Prostate gland (tissue), 2 donors: ENCODE data around the gene TCP1. TPM values are rescaled to one million over a fixed set of nuclear protein-coding genes. Genes with fewer than 3 reads are reported as not detected.

ENCODE experiments used
- DNase-seq: peaks from one replicate; pipeline ENCODE4 v3.0.0-alpha.2; 2019; ENCODE audit warnings: low spot score
- H3K27ac ChIP-seq, 2 donors: fragments of 200-600 bp; sonication (generic); 2 replicates each; pipeline ENCODE4 v1.5.1; 2017 to 2019
- H3K27me3 ChIP-seq: fragments of 200-600 bp; sonication (generic); replicated peaks from 2 replicates; pipeline ENCODE4 v1.5.1; 2019; ENCODE audit not compliant: insufficient read depth
- H3K36me3 ChIP-seq, 2 donors: fragments of 200-600 bp; sonication (generic); 1 replicate in 1 of 2; 2 replicates in 1 of 2; pipeline versions ENCODE4 v1.5.1 to v1.8.1; 2017 to 2019
- H3K4me1 ChIP-seq: fragments of 200-600 bp; sonication (generic); replicated peaks from 2 replicates; pipeline ENCODE4 v1.5.1; 2019
- H3K4me3 ChIP-seq, 2 donors: fragments of 200-600 bp; sonication (generic); 2 replicates each; pipeline ENCODE4 v1.5.1; 2017 to 2019
- H3K9me3 ChIP-seq: fragments of 200-600 bp; sonication (generic); 2 replicates; pipeline ENCODE4 v1.5.1; 2017
- CTCF ChIP-seq, 4 experiments: fragments of 200-600 bp in 2 of 4; fragments of 450-650 bp in 2 of 4; sonication (generic) in 2 of 4; IDR thresholded peaks; 1 replicate in 3 of 4; 2 replicates in 1 of 4; pipeline ENCODE4 v1.5.1; 2016 to 2019; ENCODE audit warnings: antibody characterized with exemption in 4 of 4, mild to moderate bottlenecking in 2 of 4, moderate library complexity in 2 of 4
- POLR2A ChIP-seq: fragments of 450-650 bp; IDR thresholded peaks from one replicate; pipeline ENCODE4 v1.6.1; 2016; ENCODE audit warnings: antibody characterized with exemption, mild to moderate bottlenecking
- POLR2AphosphoS5 ChIP-seq: sonication (generic); formaldehyde crosslinking; IDR thresholded peaks from one replicate; pipeline ENCODE4 v1.6.1; 2017; ENCODE audit warnings: antibody characterized with exemption
- WGBS: methylation state at CpG from one replicate; pipeline ENCODE4 v1.1.5; 2018; 5-methylcytosine and 5-hydroxymethylcytosine counted together
- intact Hi-C: fragments of 100-400 bp; cut with DNase I; formaldehyde crosslinking; loops from one replicate; pipeline ENCODE4 v1.14.2; 2022
- total RNA-seq, 2 donors: library from RNA; depleted of rRNA; stranded (reverse); fragments of >200 nt; gene quantifications; one replicate each; pipeline ENCODE4 v1.1.0, GENCODE V29; 2016

TCP1 gene
- total RNA-seq, 2 donors from 2014 or later = 145 to 187 TPM

GRCh38 chr6:159761129-159761872, 28.1 kb downstream of the TCP1 start:
- peak overlapping the region; percentile 98 to 99 for H3K27ac ChIP-seq
- no peaks in the 10 kb centered on the region for H3K27me3 ChIP-seq
- 4% methylated on average over 45 of the region's 45 CpGs for WGBS
- TF ChIP-seq POLR2AphosphoS5 (no peak), CTCF (IDR thresholded peaks at IDR 0.05) (no peak), POLR2A (no peak)
- no peaks in the 10 kb centered on the region for H3K4me1 ChIP-seq
- no peaks in the 10 kb centered on the region for H3K36me3 ChIP-seq
- peak overlapping the region; percentile 66 to 88 for H3K4me3 ChIP-seq
- H3K9me3 ChIP-seq = no peaks in the 10 kb centered on the region
- peak; percentile 26 for DNase-seq
- intact Hi-C loops = loop anchor here (1.0 to 2.0 kb wide), 2 partner anchors 29 to 68 kb away; partner anchors contain the start of genes MRPL18 and SOD2

- no peaks in the 10 kb centered on the region for H3K4me1 ChIP-seq
- DNase-seq = no peak
- no peaks in the 10 kb centered on the region for H3K27me3 ChIP-seq
- no peak overlapping the region for H3K4me3 ChIP-seq
- TF ChIP-seq CTCF (IDR thresholded peaks at IDR 0.05) (no peak), POLR2A (no peak), POLR2AphosphoS5 (no peak)
- 59% methylated on average over 3 of the region's 3 CpGs for WGBS
- H3K36me3 ChIP-seq = no peaks in the 10 kb centered on the region
- intact Hi-C loops = loop anchor here (1.0 to 2.0 kb wide), 2 partner anchors 30 to 68 kb away; partner anchors contain the start of genes MRPL18 and SOD2
- H3K9me3 ChIP-seq = no peaks in the 10 kb centered on the region
- H3K27ac ChIP-seq = peak overlapping the region in 1 of 2 donors; percentile 99
These were observed 28.8 kb downstream of the TCP1 start for GRCh38 chr6:159760602-159761057.

- no peaks in the 10 kb centered on the region for H3K27me3 ChIP-seq
- 73% methylated on average over 2 of the region's 2 CpGs for WGBS
- no peak overlapping the region for H3K4me3 ChIP-seq
- peaks cover 3% of the 10 kb centered on the region for H3K4me1 ChIP-seq
- no peak for TF ChIP-seq CTCF (IDR thresholded peaks at IDR 0.05)
- TF ChIP-seq POLR2A = no peak
- no peak for TF ChIP-seq POLR2AphosphoS5
- peak overlapping the region in 1 of 2 donors; percentile 99 for H3K27ac ChIP-seq
- H3K9me3 ChIP-seq = no peaks in the 10 kb centered on the region
- intact Hi-C loops = loop anchor here (2.0 kb wide), 1 partner anchor 67 kb away; the partner anchor contains the start of gene SOD2
- H3K36me3 ChIP-seq = no peaks in the 10 kb centered on the region
- DNase-seq = no peak
These were observed 29.8 kb downstream of the TCP1 start for GRCh38 chr6:159759645-159760044.

GRCh38 chr6:159758031-159759001, 31.1 kb downstream of the TCP1 start:
- TF ChIP-seq POLR2A (no peak), CTCF (IDR thresholded peaks at IDR 0.05) (no peak)
- Histone ChIP-seq H3K4me3 (no peak overlapping the region), H3K9me3 (no peaks in the 10 kb centered on the region), H3K27me3 (no peaks in the 10 kb centered on the region), H3K36me3 (no peaks in the 10 kb centered on the region), H3K27ac (no peak overlapping the region), H3K4me1 (peaks cover 3% of the 10 kb centered on the region)
- 90% methylated on average over 7 of the region's 7 CpGs for WGBS
- DNase-seq = no peak
- intact Hi-C loops = no loop called here
